ENCODE data around the gene PCDHGB4.

The PCDHGB4 gene

GRCh38 chr5:141369994-141370848 is 17.3 kb upstream of the PCDHGB4 start, which contains the start of gene PCDHGB3:
TSS of gene PCDHGB3 (plus strand) at chr5:141370242. CDS start at chr5:141370395, 153 bp downstream.
- Histone ChIP-seq H3K4me1 (ENCODE audit: control insufficient read depth in 2 of 2, insufficient read depth in 1 of 2, low read depth in 1 of 2, low read length in 2 of 2) (no peaks in the 10 kb centered on the region), H3K9ac (ENCODE audit: low read depth, low read length, poor library complexity) (no peak within 1 kb of the TSS), H3K14ac (ENCODE audit: low read length) (no peak within 1 kb of the TSS), H2AFZ (ENCODE audit: low read length) (peak within 1 kb of the TSS; percentile 29), H3K4ac (ENCODE audit: low read length) (no peak within 1 kb of the TSS), H2AK5ac (ENCODE audit: low read depth, low read length) (no peak within 1 kb of the TSS), H2BK120ac (ENCODE audit: low read depth, low read length) (no peak within 1 kb of the TSS), H4K91ac (ENCODE audit: low read depth, low read length, poor library complexity) (no peak within 1 kb of the TSS), H3K27me3 (ENCODE audit: control insufficient read depth in 3 of 3, insufficient read depth in 3 of 3, low read depth in 1 of 3, low read length in 3 of 3) (no peaks in the 10 kb centered on the region), H2BK12ac (ENCODE audit: low read length) (no peak within 1 kb of the TSS), H3K27ac (replicated peaks; ENCODE audit: low read length) (no peak within 1 kb of the TSS), H3K36me3 (replicated peaks in 1 of 2; ENCODE audit: control insufficient read depth in 2 of 2, insufficient read depth in 2 of 2, low read length in 2 of 2) (peaks cover 0 to 2% of the 10 kb centered on the region in 2 donors), H3K9me3 (replicated peaks in 1 of 2; ENCODE audit: control insufficient read depth in 2 of 2, insufficient read depth in 1 of 2, low read depth in 1 of 2, low read length in 2 of 2) (peaks cover 39 to 55% of the 10 kb centered on the region in 2 donors), H3K23ac (ENCODE audit: low read depth, low read length, poor library complexity) (no peak within 1 kb of the TSS), H3K79me1 (ENCODE audit: low read depth, low read length) (peaks cover 2% of the 10 kb centered on the region), H3K4me3 (ENCODE audit: low read length in 2 of 2) (no peak within 1 kb of the TSS), H4K8ac (ENCODE audit: low read depth, low read length) (no peak within 1 kb of the TSS), H2BK5ac (ENCODE audit: low read length) (no peak within 1 kb of the TSS), H3K18ac (ENCODE audit: low read length) (peak within 1 kb of the TSS; percentile 53), H2BK15ac (ENCODE audit: low read length) (no peak within 1 kb of the TSS), H3K4me2 (ENCODE audit: insufficient read depth, low read length, poor library complexity, severe bottlenecking) (no peak within 1 kb of the TSS)
- no peak for DNase-seq (ENCODE audit: low spot score)
- no CpG with 5 or more reads among the region's 32 CpGs for WGBS, 2 donors (ENCODE audit: extremely low coverage in 2 of 2, insufficient read length in 2 of 2, insufficient replicate concordance in 1 of 2)

- no peak overlapping the region for H4K91ac ChIP-seq (ENCODE audit: low read depth, low read length, poor library complexity)
- H4K8ac ChIP-seq (ENCODE audit: low read depth, low read length) = peak overlapping the region; percentile 65
- H3K9ac ChIP-seq (ENCODE audit: low read depth, low read length, poor library complexity) = no peak overlapping the region
- DNase-seq (ENCODE audit: low spot score) = no peak
- H2BK5ac ChIP-seq (ENCODE audit: low read length) = no peak overlapping the region
- no peak overlapping the region for H2AFZ ChIP-seq (ENCODE audit: low read length)
- H3K36me3 ChIP-seq (replicated peaks in 1 of 2; ENCODE audit: control insufficient read depth in 2 of 2, insufficient read depth in 2 of 2, low read length in 2 of 2) = peaks cover 0 to 1% of the 10 kb centered on the region in 2 donors
- H2BK120ac ChIP-seq (ENCODE audit: low read depth, low read length) = no peak overlapping the region
- no peak overlapping the region for H3K18ac ChIP-seq (ENCODE audit: low read length)
- no peak overlapping the region for H3K27ac ChIP-seq (replicated peaks; ENCODE audit: low read length)
- no peak overlapping the region for H2AK5ac ChIP-seq (ENCODE audit: low read depth, low read length)
- H3K4ac ChIP-seq (ENCODE audit: low read length) = peak overlapping the region; percentile 76
- peak overlapping the region in 1 of 2 donors; percentile 12 for H3K4me3 ChIP-seq (ENCODE audit: low read length in 2 of 2)
- H2BK15ac ChIP-seq (ENCODE audit: low read length) = no peak overlapping the region
- H3K4me1 ChIP-seq (ENCODE audit: control insufficient read depth in 2 of 2, insufficient read depth in 1 of 2, low read depth in 1 of 2, low read length in 2 of 2) = no peaks in the 10 kb centered on the region
- peaks cover 36 to 42% of the 10 kb centered on the region in 2 donors for H3K9me3 ChIP-seq (replicated peaks in 1 of 2; ENCODE audit: control insufficient read depth in 2 of 2, insufficient read depth in 1 of 2, low read depth in 1 of 2, low read length in 2 of 2)
- peak overlapping the region; percentile 75 for H3K23ac ChIP-seq (ENCODE audit: low read depth, low read length, poor library complexity)
- no peaks in the 10 kb centered on the region for H3K79me1 ChIP-seq (ENCODE audit: low read depth, low read length)
- H3K4me2 ChIP-seq (ENCODE audit: insufficient read depth, low read length, poor library complexity, severe bottlenecking) = no peak overlapping the region
- no peak overlapping the region for H2BK12ac ChIP-seq (ENCODE audit: low read length)
- peak overlapping the region; percentile 56 for H3K14ac ChIP-seq (ENCODE audit: low read length)
- no peaks in the 10 kb centered on the region for H3K27me3 ChIP-seq (ENCODE audit: control insufficient read depth in 3 of 3, insufficient read depth in 3 of 3, low read depth in 1 of 3, low read length in 3 of 3)
- no CpG with 5 or more reads among the region's 69 CpGs for WGBS, 2 donors (ENCODE audit: extremely low coverage in 2 of 2, insufficient read length in 2 of 2, insufficient replicate concordance in 1 of 2)
Measured at GRCh38 chr5:141371572-141372475, 15.7 kb upstream of the PCDHGB4 start.

GRCh38 chr5:141373673-141374317 is 13.7 kb upstream of the PCDHGB4 start, which contains the start of gene PCDHGA6:
TSS of gene PCDHGA6 (plus strand) at chr5:141373891. CDS start at chr5:141374084, 193 bp downstream.
- no peak within 1 kb of the TSS for H3K4me3 ChIP-seq (ENCODE audit: low read length in 2 of 2)
- no peak within 1 kb of the TSS for H3K4ac ChIP-seq (ENCODE audit: low read length)
- no peak within 1 kb of the TSS for H4K91ac ChIP-seq (ENCODE audit: low read depth, low read length, poor library complexity)
- no peak within 1 kb of the TSS for H3K4me2 ChIP-seq (ENCODE audit: insufficient read depth, low read length, poor library complexity, severe bottlenecking)
- no peaks in the 10 kb centered on the region for H3K79me1 ChIP-seq (ENCODE audit: low read depth, low read length)
- no peaks in the 10 kb centered on the region for H3K27me3 ChIP-seq (ENCODE audit: control insufficient read depth in 3 of 3, insufficient read depth in 3 of 3, low read depth in 1 of 3, low read length in 3 of 3)
- H3K23ac ChIP-seq (ENCODE audit: low read depth, low read length, poor library complexity) = no peak within 1 kb of the TSS
- no peak within 1 kb of the TSS for H3K27ac ChIP-seq (replicated peaks; ENCODE audit: low read length)
- H2BK15ac ChIP-seq (ENCODE audit: low read length) = no peak within 1 kb of the TSS
- peaks cover 0 to 1% of the 10 kb centered on the region in 2 donors for H3K36me3 ChIP-seq (replicated peaks in 1 of 2; ENCODE audit: control insufficient read depth in 2 of 2, insufficient read depth in 2 of 2, low read length in 2 of 2)
- peaks cover 39 to 42% of the 10 kb centered on the region in 2 donors for H3K9me3 ChIP-seq (replicated peaks in 1 of 2; ENCODE audit: control insufficient read depth in 2 of 2, insufficient read depth in 1 of 2, low read depth in 1 of 2, low read length in 2 of 2)
- WGBS, 2 donors (ENCODE audit: extremely low coverage in 2 of 2, insufficient read length in 2 of 2, insufficient replicate concordance in 1 of 2) = no CpG with 5 or more reads among the region's 27 CpGs
- H2BK120ac ChIP-seq (ENCODE audit: low read depth, low read length) = no peak within 1 kb of the TSS
- no peak within 1 kb of the TSS for H2BK5ac ChIP-seq (ENCODE audit: low read length)
- no peak within 1 kb of the TSS for H2BK12ac ChIP-seq (ENCODE audit: low read length)
- H3K9ac ChIP-seq (ENCODE audit: low read depth, low read length, poor library complexity) = no peak within 1 kb of the TSS
- no peak within 1 kb of the TSS for H2AFZ ChIP-seq (ENCODE audit: low read length)
- H3K4me1 ChIP-seq (ENCODE audit: control insufficient read depth in 2 of 2, insufficient read depth in 1 of 2, low read depth in 1 of 2, low read length in 2 of 2) = no peaks in the 10 kb centered on the region
- H2AK5ac ChIP-seq (ENCODE audit: low read depth, low read length) = no peak within 1 kb of the TSS
- H3K18ac ChIP-seq (ENCODE audit: low read length) = no peak within 1 kb of the TSS
- no peak within 1 kb of the TSS for H4K8ac ChIP-seq (ENCODE audit: low read depth, low read length)
- no peak for DNase-seq (ENCODE audit: low spot score)
- peak within 1 kb of the TSS; percentile 21 for H3K14ac ChIP-seq (ENCODE audit: low read length)

Data from neuronal stem cell (in vitro differentiated cells).